ENCODE data around the gene ST8SIA6. TPM values are rescaled to one million over a fixed set of nuclear protein-coding genes. Genes with fewer than 3 reads are reported as not detected.

Gene ST8SIA6
- total and polyA plus RNA-seq, 2 of the 8 experiments (the other 6 are each of a cell fraction or from before 2014, with no cell fraction given): 0.70 to 1.1 TPM

- H3K9me3 ChIP-seq (ENCODE audit: insufficient read depth in 2 of 2, low read depth in 1 of 2, low read length in 1 of 2): no peaks in the 10 kb centered on the region
- H3K23ac ChIP-seq (ENCODE audit: insufficient read length): no peak overlapping the region
- H3K56ac ChIP-seq (replicated peaks; ENCODE audit: insufficient read length, low read depth, low read length): no peak overlapping the region
- no peak overlapping the region for H2BK120ac ChIP-seq (replicated peaks; ENCODE audit: low read depth, low read length)
- no peak overlapping the region for H2BK5ac ChIP-seq (ENCODE audit: low read depth, low read length)
- no peak overlapping the region for H3K9ac ChIP-seq (replicated peaks in 1 of 4; ENCODE audit: extremely low read depth in 1 of 4, low read depth in 3 of 4, low read length in 3 of 4)
- no peaks in the 10 kb centered on the region for H4K20me1 ChIP-seq (replicated peaks in 1 of 2; ENCODE audit: control insufficient read depth in 1 of 2, insufficient read depth in 2 of 2, low read length in 2 of 2)
- H3K79me1 ChIP-seq (ENCODE audit: low read depth, low read length): no peaks in the 10 kb centered on the region
- H2BK12ac ChIP-seq (ENCODE audit: low read depth, low read length): no peak overlapping the region
- H2AK5ac ChIP-seq (ENCODE audit: low read depth, low read length): no peak overlapping the region
- H3K18ac ChIP-seq (ENCODE audit: extremely low read depth, low read length): no peak overlapping the region
- no peaks in the 10 kb centered on the region for H3K27me3 ChIP-seq (replicated peaks in 1 of 4; ENCODE audit: control insufficient read depth in 3 of 4, extremely low read depth in 1 of 4, insufficient read depth in 3 of 4, low read length in 3 of 4)
- DNase-seq (ENCODE audit: low read depth in 1 of 2, low spot score in 2 of 2) (no peak), FAIRE-seq (no peak)
- no peaks in the 10 kb centered on the region for H3K79me2 ChIP-seq (ENCODE audit: control insufficient read depth in 1 of 2, insufficient read depth in 2 of 2, low read length in 2 of 2)
- no peak overlapping the region for H2AFZ ChIP-seq (ENCODE audit: low read length)
- H3K36me3 ChIP-seq (ENCODE audit: control insufficient read depth in 2 of 4, insufficient read depth in 4 of 4, low read length in 3 of 4): no peaks in the 10 kb centered on the region
- no peak overlapping the region for H4K8ac ChIP-seq (ENCODE audit: extremely low read depth, insufficient read depth, low read length)
- H3K4ac ChIP-seq (replicated peaks; ENCODE audit: insufficient read length, low read depth, low read length): no peak overlapping the region
- H4K91ac ChIP-seq (replicated peaks; ENCODE audit: insufficient read length, low read length): no peak overlapping the region
- CTCF ChIA-PET (ENCODE audit: partially characterized antibody): interaction anchor here (0.6 to 1.5 kb wide), 3 partner anchors 16 to 75 kb away, joined by 3 to 4 read pairs (median 4); no protein-coding TSS in a partner anchor
- POLR2A ChIA-PET (ENCODE audit: partially characterized antibody): no interaction called here
- no peak overlapping the region for H4K5ac ChIP-seq (ENCODE audit: insufficient read length, low read depth, low read length)
- no peak overlapping the region for H3K14ac ChIP-seq (ENCODE audit: insufficient read length)
- H2BK15ac ChIP-seq (ENCODE audit: low read length): no peak overlapping the region
- no peak overlapping the region for H3K4me3 ChIP-seq (ENCODE audit: extremely low read depth in 1 of 4, insufficient read depth in 2 of 4, low read depth in 3 of 4, low read length in 4 of 4)
- WGBS, 2 experiments (ENCODE audit: extremely low coverage in 1 of 2, insufficient coverage in 1 of 2, insufficient read length in 1 of 2, insufficient replicate concordance in 2 of 2, low coverage in 1 of 2, low lambda C conversion rate in 2 of 2, missing lambda C conversion rate in 1 of 2): 79% methylated on average over 14 of the region's 21 CpGs; no CpG with 5 or more reads in 1 of the 2 experiments
- H3K4me1 ChIP-seq (replicated peaks in 1 of 4; ENCODE audit: control insufficient read depth in 3 of 4, insufficient read depth in 4 of 4, low read length in 3 of 4): no peaks in the 10 kb centered on the region
- H3K27ac ChIP-seq (ENCODE audit: low read depth, low read length): no peak overlapping the region
- no peak overlapping the region for H2BK20ac ChIP-seq (ENCODE audit: low read length)
- no peaks in the 10 kb centered on the region for H3K23me2 ChIP-seq (ENCODE audit: low read depth, low read length)
- H3K4me2 ChIP-seq (ENCODE audit: insufficient read depth in 1 of 2, low read depth in 2 of 2, low read length in 2 of 2): no peak overlapping the region
- TF ChIP-seq GTF2F1 (IDR thresholded peaks at IDR 0.05; ENCODE audit: borderline replicate concordance, low read depth, low read length) (no peak), CBX8 (IDR thresholded peaks at IDR 0.05; ENCODE audit: borderline replicate concordance, low read depth, low read length) (no peak), PHF8 (conservative IDR thresholded peaks at IDR 0.05; ENCODE audit: low read depth, low read length) (no peak), RBBP5 (IDR thresholded peaks at IDR 0.05; ENCODE audit: borderline replicate concordance, low read depth, low read length) (no peak), RNF2 (IDR thresholded peaks at IDR 0.05; ENCODE audit: borderline replicate concordance, low read depth, low read length, missing control alignments, poor library complexity, severe bottlenecking) (no peak), EP300 (IDR thresholded peaks at IDR 0.05; ENCODE audit: borderline replicate concordance in 1 of 2, low read depth in 2 of 2, low read length in 2 of 2) (no peak), EZH2 (IDR thresholded peaks at IDR 0.05; ENCODE audit: low read depth, low read length, severe bottlenecking) (no peak), E2F6 (IDR thresholded peaks at IDR 0.05) (no peak), NRF1 (IDR thresholded peaks at IDR 0.05; ENCODE audit: low read depth, low read length) (no peak), SRF (IDR thresholded peaks at IDR 0.05; ENCODE audit: low read depth, low read length) (no peak), POU5F1 (IDR thresholded peaks at IDR 0.05; ENCODE audit: low read depth, low read length) (no peak)
Observed at GRCh38 chr10:17348501-17349349, 105.7 kb downstream of the ST8SIA6 start.

All from H1 (cell line).